NOMO-1 (cell line): ENCODE measurements around the gene SNRNP25.
"Not testable (repeated sequence)": the region's sequence is repeated elsewhere in the genome, so short reads cannot be mapped to it uniquely, and the experiment has no call there.

Experiments used
- DNase-seq, 2 experiments: peaks; one replicate each; lab custom pipeline; 2025; ENCODE audit not compliant: unreplicated experiment in 2 of 2; lab: John Stamatoyannopoulos, UW

Gene SNRNP25

DNA sequence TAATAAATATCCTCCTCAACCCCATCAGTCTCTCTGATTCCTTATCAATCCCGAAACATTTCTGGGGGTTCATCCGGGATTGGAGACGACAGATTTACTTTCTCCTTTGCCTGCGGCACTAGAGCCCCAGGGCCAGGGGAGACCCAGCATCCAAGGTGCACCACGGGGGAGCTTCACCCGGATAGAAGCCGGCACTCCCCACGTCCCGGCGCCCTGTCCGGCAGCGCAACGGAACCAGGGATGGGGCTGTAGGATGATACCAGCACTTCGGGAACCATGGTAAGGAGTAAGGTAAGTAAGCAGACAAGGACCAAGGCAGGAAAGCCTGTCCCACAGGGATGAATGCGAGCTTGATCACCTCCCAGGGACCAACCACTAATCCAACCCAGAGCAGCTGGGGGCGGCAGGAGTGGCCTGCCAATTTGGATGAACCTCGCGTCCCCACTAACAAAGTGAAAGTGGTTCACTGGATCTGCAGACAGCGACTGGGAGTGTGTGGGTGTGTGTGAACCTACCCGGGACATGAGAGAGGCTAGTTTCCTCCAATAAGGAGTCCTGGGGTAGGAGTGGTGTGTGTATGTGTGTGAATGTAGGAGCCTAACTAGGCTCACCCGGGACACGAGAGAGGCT, 12.1 kb upstream of the SNRNP25 start:
- no peak for DNase-seq

DNA sequence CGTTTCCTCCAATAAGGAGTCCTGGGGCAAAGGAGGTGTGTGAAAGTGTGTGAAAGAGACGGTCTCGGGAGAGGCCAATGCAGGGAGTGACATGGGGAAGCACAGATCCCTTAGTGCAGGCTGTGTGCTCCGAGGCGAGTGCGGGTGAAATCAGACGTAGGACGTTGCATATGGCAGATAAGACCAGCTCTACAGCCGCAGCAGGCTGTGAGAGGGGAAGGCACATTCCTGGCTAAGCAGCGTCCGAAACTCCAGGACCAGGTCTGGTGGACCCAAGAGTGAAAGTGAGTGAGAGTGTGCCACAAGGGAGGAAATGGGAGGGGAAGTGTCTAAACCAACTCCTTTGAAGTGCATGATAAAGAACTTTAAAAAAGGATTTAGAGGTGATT, 11.6 kb upstream of the SNRNP25 start:
- no peak for DNase-seq

DNA sequence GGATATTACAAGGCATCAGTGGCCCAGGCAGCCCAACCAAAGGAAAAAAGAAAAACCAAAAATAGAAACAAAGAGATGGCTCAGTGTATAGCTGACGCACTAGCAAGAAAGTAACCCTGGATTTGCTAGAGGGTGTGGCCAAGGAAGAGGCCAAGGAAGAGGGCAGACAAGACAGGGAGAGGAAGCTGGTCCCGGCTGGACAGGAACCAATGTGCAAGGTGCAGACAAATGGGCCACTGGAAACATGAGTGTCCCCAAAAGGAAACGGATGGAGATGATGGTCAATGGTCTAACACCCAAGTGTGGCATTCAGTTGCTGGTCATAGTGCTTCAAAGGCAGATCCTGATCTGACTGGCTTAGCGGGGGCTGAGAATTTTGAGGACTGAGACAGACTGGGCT, 10.9 kb upstream of the SNRNP25 start:
- no peak for DNase-seq

DNA sequence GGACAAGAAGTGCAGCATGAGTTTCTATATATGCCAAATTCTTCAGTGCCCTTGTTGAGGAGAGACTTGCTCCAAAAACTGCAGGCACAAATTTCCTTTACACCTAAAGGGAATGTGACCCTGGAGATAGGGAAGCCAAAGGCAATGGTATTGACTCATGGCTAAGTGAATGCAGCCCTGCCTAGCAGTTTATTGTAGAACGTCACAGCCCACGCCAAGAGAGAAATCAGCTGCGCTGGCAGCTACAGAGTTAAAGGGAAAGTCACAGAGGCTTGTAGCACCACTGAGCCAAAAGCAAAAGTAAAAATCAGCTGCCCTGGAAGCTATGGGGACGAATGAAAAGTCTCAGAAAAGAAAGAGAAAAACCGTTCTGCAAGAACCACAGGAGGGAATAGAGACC, 10.3 kb upstream of the SNRNP25 start:
- DNase-seq: no peak

DNA sequence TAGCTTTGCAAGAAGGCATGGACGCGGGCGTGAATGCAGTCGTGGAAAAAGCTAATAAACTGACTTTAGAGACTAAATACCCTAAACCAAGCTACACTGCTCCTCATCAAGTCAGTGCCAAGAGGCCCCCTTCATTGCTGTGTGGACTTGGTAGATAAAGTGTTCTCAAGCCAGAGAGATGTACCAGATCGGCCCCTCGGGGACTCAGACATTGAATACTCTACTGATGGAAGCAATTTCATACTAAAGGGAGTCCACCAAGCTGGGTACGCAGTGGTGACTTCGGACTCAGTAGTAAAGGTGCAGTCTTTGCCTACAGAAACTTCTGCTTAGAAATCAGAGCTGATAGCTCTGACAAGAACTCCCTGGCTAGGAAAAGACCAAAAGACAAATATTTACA, 9.0 kb upstream of the SNRNP25 start:
- no peak for DNase-seq

DNA sequence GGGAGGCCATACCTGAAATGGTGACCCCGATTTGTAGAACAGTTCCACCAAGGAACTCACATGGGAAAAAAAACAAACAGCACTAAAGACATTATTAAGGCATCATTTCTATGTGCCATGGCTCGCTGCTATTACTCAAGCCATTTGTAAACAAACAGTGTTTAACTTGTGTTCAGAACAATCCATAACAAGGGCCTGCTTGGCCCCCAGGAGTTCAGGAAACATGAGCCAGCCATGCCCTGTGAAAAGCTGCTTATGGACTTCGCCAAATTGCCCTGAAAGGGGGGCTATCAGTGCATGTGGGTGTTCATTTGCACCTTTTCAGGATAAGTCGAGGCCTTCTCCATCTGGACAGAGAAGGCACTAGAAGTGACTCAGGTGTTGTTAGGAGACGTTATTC, 8.2 kb upstream of the SNRNP25 start:
- no peak for DNase-seq

DNA sequence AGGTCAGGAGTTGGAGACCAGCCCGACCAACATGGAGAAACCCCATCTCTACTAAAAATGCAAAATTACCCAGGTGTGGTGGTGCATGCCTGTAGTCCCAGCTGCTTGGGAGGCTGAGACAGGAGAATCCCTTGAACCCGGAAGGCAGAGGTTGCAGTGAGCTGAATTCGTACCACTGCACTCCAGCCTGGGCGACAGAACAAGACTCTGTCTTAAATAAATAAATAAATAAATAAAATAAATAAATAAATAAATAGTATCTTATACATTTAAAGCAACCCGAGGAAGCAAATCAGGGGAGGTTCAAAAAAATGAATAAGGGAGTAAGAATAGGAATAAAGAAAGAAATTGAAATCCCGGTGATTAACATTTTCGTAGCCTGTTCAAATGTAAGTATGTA, 7.1 kb upstream of the SNRNP25 start:
- DNase-seq: not testable (repeated sequence)

DNA sequence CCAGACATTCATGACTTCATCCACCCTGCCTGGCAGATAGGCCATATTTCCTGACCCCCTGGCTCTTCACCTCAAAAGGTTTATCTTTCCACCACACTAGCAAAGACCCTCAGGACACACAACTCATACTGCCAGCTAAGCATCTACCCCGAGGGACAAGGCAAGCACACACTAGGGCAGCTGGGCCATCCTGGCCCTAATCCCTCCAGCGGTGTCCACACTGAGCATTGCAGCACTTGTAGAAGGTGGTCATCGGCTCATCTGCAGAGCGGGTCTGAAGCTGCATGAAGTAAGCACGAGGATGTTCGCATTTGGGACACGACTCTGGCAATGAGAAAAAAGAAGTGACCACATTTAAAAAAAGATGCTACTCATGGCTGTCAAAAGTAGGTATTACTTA, 6.4 kb upstream of the SNRNP25 start:
- no peak for DNase-seq

DNA sequence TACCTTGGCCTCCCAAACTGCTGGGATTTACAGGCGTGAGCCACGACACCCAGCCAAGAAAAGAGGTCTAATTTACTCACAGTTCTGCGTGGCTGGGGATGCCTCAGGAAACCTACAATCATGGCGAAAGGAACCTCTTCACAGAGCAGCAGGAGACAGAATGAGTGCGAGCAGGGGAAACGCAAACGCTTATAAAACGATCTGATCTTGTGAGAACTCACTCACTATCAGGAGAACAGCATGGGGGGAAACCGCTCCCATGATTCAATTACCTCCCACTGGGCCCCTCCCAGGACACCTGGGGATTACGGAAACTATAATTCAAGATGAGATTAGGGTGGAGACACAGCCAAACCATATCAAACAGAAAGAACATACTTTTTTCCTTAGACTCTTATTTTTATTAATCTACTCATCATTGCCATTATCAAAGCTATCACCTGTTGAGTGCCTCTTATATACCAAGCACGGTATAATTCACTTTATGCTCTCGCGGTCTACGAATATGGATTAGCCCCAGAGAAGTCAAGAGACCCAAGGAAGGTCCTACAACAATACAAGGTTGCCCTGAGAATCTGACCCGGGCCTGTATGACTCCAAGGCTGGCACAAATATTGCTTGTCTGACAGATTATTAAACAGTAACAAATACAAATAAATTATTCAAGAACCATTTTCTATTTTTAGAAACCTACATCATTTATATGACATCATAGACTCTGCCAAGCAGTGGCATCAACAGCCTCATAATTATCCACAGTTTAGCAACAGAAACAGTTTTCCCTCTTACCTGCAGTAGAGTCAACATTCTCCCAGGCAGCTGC, 2.6 kb upstream of the SNRNP25 start:
- DNase-seq: no peak

DNA sequence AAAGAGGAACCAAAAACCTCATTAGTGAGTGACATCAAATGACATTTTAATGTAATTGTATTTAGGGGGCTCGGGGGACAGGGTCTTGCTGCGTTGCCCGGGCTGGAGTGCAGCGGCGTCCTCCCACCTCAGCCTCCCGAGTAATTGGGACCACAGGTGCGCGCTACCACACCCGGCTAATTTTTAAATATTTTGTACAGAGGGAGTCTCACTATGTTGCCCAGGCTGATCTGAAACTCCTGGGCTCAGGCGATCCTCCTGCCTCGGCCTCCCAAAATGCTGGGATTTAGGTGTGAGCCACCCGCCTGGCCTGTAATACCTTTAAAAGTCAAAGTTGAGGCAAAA, 581 bp downstream of the SNRNP25 start:
- DNase-seq: peak in 1 of 2 experiments; percentile 52

DNA sequence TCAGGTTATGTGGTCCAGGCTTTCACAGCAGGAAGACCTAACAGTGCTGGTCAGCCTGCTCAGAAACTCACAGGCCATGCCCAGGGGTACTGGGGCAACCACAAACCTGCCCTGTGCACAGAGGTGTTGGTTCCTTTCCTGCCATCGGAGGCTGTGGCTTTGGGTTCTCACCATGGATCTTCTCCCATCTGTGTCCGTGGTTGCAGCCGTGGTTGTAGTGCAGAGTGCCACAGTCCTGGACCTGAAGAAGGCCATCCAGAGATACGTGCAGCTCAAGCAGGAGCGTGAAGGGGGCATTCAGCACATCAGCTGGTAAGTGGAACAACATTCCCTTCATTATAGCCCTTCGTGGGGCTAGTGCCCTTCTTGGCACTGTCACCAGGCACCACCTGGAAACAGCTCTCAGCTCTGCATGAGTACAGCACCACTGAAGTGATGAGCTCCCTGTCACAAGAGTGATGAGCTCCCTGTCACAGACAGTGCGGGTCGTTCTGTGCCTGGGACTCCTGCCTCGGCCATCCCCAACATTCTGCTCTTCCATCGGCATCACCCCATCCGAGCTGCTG, 2.0 kb downstream of the SNRNP25 start:
- DNase-seq: no peak

DNA sequence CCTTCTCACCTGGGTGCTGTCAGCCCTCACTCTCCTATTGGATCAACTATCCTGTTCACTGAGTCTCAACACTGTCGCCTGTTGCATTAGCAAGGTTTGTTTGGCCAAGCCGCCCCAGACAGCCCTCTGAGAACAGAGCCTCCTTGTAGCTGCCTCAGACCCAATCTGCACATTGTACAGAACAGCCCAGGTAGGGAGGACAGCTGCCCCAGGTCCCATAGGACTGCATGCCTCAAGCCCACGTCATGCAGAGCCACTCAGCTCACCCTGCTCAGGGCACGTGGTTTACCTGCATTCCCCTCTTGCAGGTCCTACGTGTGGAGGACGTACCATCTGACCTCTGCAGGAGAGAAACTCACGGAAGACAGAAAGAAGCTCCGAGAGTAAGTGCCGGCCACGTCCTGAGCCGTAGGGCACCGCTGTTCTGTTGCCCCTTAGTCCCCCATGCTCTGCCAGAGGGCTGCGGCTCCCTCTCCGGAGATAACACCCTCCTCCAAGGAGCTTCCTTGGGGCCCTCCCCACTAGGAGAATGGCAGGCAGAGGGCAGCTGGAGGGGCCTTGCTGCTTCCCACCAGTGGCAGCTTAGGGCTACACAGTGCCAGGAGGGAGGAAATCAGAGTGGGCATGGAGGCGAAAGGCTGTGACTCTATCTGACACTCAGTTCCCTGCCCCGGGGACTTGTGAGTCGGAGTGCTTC, 2.8 kb downstream of the SNRNP25 start:
- no peak for DNase-seq

DNA sequence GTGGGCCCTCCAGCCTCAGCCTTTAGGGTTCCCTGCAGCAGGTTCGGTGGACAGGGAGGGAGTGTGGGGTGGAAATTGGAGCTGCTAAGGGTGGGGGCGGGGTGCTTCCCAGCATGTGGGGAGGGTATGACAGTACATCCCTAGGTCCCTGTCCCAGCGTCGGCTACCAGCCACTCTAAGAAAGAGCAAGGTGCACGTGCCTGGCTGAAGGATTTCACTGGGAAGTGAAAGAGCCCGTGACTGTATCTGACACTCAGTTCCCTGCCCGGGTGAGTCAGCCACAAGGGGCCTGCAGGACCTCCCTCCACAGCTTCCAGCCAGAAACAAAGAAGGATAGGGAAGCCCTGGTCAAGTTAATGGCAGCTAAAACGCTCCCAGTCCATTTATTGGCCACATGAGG, 4.1 kb downstream of the SNRNP25 start:
- no peak for DNase-seq

DNA sequence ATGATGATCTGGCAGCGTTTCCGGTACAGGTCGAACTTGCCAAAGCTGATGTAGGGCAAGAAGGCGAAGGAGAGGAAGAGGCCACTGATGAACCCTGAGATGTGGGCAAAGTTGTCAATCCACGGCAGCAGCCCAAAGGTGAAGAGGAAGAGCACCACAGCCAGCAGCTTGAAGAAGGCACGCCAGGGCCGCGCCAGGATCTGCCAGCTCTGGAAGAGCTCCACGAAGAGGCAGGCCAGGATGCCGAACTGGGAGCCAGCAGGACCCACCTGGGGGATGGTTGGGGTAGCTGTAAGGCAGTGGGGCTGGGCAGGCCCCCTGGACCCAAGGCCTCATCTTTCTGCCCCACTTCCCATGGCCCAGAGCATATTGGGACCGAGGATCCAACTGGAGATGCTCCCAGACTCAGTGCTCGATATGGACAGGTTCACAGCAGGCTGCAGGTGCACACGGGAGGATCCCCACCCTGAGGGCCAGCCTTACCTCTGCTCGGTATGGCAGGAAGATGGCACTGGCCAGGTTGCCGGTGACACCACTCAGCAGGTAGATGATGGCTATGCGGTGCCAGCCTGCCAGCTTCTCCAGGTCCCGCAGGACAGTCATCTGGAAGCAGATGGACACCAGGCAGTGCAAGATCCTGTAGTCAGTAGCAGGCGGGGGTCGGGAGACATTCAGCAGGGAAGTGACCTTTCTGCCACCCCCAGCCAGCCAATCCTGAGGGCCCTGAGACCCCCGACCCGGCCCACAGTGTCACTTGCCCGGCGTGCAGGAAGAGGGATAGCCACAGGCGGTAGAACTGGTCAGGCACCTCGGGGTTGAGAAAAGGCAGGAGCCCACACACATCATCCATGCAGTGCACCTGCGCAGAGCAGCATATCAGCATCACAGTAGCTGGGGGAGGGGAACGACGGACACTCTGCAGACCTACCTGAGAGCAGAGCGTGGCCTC, 5.1 kb downstream of the SNRNP25 start:
- no peak for DNase-seq

DNA sequence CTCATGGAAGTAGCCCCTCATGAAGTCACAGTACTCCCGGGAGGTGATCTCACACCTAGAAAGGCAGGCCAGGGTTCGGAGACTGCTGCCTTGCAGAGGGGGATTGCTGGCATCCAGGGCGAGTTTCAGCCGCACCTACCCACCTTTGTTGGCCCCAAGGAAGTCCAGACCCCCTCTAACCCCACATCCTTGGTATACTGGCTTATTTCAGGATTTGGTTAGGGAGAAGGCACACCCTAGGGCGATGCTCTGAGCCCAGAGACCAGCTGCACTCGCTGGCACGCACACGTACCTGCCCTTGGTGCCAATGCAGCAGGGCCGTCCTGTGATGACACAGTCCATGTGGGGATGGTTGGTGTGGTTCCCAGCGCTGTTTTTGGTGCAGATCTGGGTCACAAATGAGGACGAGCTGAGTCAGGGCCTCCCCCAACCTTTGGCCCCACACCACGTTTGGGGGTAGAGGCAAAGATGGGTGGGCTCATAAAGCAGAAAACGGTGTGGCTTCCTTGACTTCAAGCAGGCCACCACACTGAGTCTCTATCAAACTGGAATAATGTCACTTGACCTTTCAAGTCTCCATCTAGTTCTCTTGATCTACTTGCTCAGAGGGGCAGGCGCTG, 5.9 kb downstream of the SNRNP25 start:
- no peak for DNase-seq

DNA sequence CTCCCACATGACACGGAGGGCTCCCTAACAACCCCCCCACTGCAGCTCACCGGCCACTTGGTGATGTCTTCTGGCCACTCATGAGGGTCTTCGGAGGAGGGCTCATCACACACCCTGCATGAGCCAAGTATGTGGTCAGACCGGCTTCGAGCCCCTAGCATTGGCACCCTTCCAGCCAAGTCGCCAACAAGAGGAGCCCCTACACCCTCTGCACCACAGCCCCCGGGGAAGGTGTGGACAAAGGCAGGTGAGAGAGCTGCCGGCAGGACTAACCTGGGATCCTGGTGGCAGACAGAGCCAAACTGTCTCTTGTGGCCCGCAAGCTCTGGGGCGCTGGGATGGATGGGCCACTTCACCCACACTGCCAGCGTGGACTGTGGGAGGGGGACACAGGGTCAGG, 6.5 kb downstream of the SNRNP25 start:
- DNase-seq: no peak

DNA sequence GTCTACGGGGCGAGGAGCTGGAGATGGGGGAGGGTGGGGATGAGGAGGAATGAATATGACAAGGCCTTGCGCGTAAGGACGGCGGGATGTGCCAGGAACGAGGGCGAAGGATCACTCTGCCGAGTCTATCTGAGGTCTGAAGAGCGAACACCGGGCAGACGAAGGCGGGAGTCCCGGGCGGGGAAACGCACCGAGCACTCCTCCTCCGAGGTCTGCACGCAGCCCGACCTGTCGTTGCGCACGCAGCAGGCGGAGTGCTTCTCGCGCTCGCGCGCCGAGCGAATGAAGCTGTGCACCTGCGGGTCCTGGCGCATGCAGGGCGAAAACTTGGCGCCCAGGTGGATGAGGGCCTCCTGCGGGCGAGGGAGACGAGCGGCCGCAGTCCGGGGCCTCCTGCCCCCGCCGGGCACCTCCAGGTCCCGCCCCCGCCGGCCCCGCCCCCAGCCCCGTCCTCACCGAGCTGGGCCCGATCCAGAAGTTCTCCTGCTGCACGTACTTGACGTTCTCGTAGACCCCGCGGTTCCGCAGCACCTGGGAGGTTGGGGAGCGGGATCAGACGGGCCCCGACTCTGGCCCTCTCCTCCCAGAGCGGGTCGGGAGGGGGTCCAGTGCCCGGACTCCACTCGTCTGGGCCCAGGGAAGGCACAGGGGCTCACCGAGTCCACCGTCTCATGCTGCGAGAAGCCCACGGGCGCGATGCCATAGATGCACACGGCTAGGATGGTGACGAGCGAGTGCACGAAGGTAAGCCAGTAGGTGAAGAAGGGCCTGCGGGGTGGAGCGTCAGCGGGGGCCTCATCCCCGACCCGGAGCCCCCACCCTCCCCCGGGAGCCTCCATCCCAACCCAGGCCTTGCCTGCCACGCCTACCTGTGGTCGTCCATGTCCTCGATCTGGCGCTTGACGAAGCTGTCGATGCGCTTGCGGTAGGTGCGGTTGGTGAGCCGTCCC, 7.6 kb downstream of the SNRNP25 start:
- no peak for DNase-seq

DNA sequence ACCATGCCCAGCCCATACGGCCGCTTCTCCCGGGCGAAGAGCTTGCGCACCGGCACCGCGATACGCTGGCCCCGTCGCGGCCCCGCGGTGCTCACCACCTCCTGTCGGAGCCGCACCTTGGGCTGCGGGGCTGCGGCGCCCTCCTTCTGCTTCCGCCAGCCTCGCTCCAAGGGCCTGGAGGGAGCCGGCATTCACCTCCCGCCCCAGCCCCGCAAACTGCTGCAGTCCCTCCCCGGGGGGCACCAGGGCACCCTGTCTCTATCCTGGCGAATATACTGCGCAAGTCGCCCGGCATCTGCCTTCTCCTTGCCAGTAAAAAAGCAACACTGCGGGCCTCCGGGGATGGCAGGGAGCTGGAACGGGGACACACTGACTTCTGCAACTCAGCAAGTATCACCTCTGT, 8.3 kb downstream of the SNRNP25 start:
- no peak for DNase-seq
